GM12865 (cell line): ENCODE data around the gene CDK5R1.

Source experiments
- DNase-seq: peaks from one replicate; pipeline ENCODE4 v3.0.0; 2010; ENCODE audit warnings: low read depth
- H3K4me3 ChIP-seq: 2 replicates; pipeline ENCODE4 v1.5.1; 2011; ENCODE audit warnings: mild to moderate bottlenecking, low read depth, low read length, control low read depth
- CTCF ChIP-seq: IDR thresholded peaks from 2 replicates; pipeline ENCODE4 v1.5.1; 2011; ENCODE audit warnings: low read length, control low read depth, low read depth, inconsistent platforms; ENCODE audit not compliant: insufficient read depth; ENCODE audit errors: missing control alignments

CDK5R1 gene

GRCh38 chr17:32504166-32504990 lies 17.6 kb downstream of the CDK5R1 start:
- TF ChIP-seq CTCF, result no peak
- no peak for DNase-seq
- H3K4me3 ChIP-seq, result peak overlapping the region; percentile 19; the same call in 1 of the 2 replicates

- DNase-seq, result no peak
- H3K4me3 ChIP-seq, result no peak overlapping the region
- TF ChIP-seq CTCF, result no peak
Measured at GRCh38 chr17:32508926-32509325, 22.1 kb downstream of the CDK5R1 start.

GRCh38 chr17:32510466-32510865 lies 23.7 kb downstream of the CDK5R1 start:
- no peak overlapping the region for H3K4me3 ChIP-seq
- no peak for TF ChIP-seq CTCF
- no peak for DNase-seq

- no peak overlapping the region for H3K4me3 ChIP-seq
- DNase-seq, result no peak
- TF ChIP-seq CTCF, result no peak
Measured at GRCh38 chr17:32512328-32512727, 25.5 kb downstream of the CDK5R1 start.

- no peak for TF ChIP-seq CTCF
- no peak for DNase-seq
Measured at GRCh38 chr17:32513579-32513978, 26.8 kb downstream of the CDK5R1 start.

GRCh38 chr17:32514606-32515005 lies 27.8 kb downstream of the CDK5R1 start:
- DNase-seq, result no peak
- H3K4me3 ChIP-seq, result no peak overlapping the region
- no peak for TF ChIP-seq CTCF

More at GRCh38 chr17:32513579-32513978, 26.8 kb downstream of the CDK5R1 start:
- no peak overlapping the region for H3K4me3 ChIP-seq

- no peak for TF ChIP-seq CTCF
- DNase-seq, result peak; percentile 82
- no peak overlapping the region for H3K4me3 ChIP-seq
Measured at GRCh38 chr17:32515677-32516383, 29.0 kb downstream of the CDK5R1 start.
